ENCODE measurements around the gene NPL.

GRCh38 chr1:182766881-182767645, 22.5 kb upstream of the NPL start:
- no peak for TF ChIP-seq POLR2A (IDR thresholded peaks at IDR 0.05; ENCODE audit: low read depth, low read length)
- TF ChIP-seq TAF1 (IDR thresholded peaks at IDR 0.05; ENCODE audit: borderline replicate concordance, low read depth, low read length): no peak

All from GM12892 (cell line).